Endothelial cell of umbilical vein (primary cell): ENCODE results near the gene CYTH2.

Source experiments
- CTCF ChIP-seq, 2 donors: IDR thresholded peaks; 1 replicate in 1 of 2; 2 replicates in 1 of 2; pipeline ENCODE4 v1.5.1; 2011; ENCODE audit warnings: low read length in 2 of 2, mild to moderate bottlenecking in 2 of 2, moderate library complexity in 2 of 2, control low read depth in 1 of 2, inconsistent platforms in 1 of 2, low read depth in 1 of 2; ENCODE audit not compliant: insufficient read depth in 1 of 2; ENCODE audit errors: extremely low read depth in 1 of 2
- EZH2 ChIP-seq: IDR thresholded peaks from 2 replicates; pipeline ENCODE4 v1.6.1; 2012; ENCODE audit warnings: borderline replicate concordance, low read depth, mild to moderate bottlenecking, moderate library complexity, low read length, inconsistent platforms; ENCODE audit not compliant: severe bottlenecking
- MYC ChIP-seq: IDR thresholded peaks from one replicate; pipeline ENCODE4 v1.6.1; 2011; ENCODE audit warnings: mild to moderate bottlenecking, low read depth, low read length

GRCh38 chr19:48481846-48482639 is 12.9 kb downstream of the CYTH2 start:
- TF ChIP-seq CTCF (IDR thresholded peaks at IDR 0.05; ENCODE audit: extremely low read depth in 1 of 2, insufficient read depth in 1 of 2, low read depth in 1 of 2, low read length in 2 of 2): no peak
- no peak for TF ChIP-seq EZH2
- no peak for TF ChIP-seq MYC
